Activated gamma-delta T cell treated with anti-CD3 and anti-CD28 coated beads, Interleukin-2, amount 50 U/mL, for 16 hours (primary cell): ENCODE data around the gene PNPT1.
"Not testable (repeated sequence)": the region's sequence is repeated elsewhere in the genome, so short reads cannot be mapped to it uniquely, and the experiment has no call there.

Experiments used
- DNase-seq: peaks from one replicate; pipeline ENCODE4 v3.0.0-alpha.2; 2020; ENCODE audit warnings: low read depth

The PNPT1 gene

DNA sequence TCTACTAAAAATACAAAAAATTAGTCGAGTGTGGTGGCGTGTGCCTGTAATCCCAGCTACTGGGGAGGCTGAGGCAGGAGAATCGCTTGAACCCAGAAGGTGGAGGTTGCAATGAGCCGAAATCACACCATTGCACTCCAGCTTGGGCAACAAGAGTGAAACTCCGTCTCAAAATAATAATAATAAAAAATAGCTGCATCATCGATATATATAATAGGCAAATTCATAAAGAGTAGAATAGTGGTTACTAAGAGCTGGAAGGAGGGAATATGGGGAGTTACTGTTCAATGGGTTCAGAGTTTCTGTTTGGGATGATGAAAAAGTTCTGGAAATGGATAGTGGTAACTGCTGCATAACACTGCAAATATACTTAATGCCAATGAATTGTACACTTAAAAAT is 96.8 kb downstream of the PNPT1 start:
- DNase-seq = not testable (repeated sequence)

- no peak for DNase-seq
Measured at GRCh38 chr2:55595536-55595935, 98.1 kb downstream of the PNPT1 start.

GRCh38 chr2:55592130-55592529 is 101.5 kb downstream of the PNPT1 start:
- no peak for DNase-seq

GRCh38 chr2:55590810-55591440 is 102.7 kb downstream of the PNPT1 start:
- no peak for DNase-seq

DNA sequence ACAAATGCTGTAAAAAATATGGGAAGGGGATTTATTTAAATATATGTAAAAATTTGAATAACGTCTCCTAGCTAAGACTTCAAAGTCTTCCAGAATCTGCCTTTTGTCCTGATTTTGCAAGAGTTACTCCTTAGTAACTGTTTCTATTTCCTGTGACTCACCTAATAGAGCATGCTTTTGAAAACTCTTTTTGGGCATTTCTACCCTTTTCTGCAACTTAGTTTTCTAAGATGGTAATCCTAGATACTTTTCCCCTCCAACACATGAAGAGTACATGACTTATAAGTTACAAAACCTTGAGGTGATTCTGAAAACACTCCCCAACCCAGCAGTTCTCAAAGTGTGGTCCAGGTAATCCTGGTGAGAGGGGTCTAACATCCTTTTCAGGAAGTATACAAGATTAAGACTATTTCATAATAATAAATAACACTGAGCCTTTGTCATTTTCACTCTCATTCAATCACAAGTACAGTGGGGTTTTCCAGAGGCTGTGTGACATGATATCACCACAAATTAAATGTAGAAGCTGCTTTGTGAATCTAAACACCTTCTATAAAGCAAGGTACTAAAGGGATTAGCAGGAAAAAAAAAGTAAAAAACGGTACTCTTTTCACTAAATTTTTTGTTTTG is 108.1 kb downstream of the PNPT1 start:
- DNase-seq = no peak
